GM12865 (cell line): ENCODE data around the gene PI4K2B.
A peak's percentile ranks its signal among the peaks of the same experiment; 100 is the strongest.
"Not testable (repeated sequence)": the region's sequence is repeated elsewhere in the genome, so short reads cannot be mapped to it uniquely, and the experiment has no call there.

ENCODE experiments used
- DNase-seq: peaks from one replicate; pipeline ENCODE4 v3.0.0; 2010; ENCODE audit warnings: low read depth
- H3K4me3 ChIP-seq: 2 replicates; pipeline ENCODE4 v1.5.1; 2011; ENCODE audit warnings: mild to moderate bottlenecking, low read depth, low read length, control low read depth
- CTCF ChIP-seq: IDR thresholded peaks from 2 replicates; pipeline ENCODE4 v1.5.1; 2011; ENCODE audit warnings: low read length, control low read depth, low read depth, inconsistent platforms; ENCODE audit not compliant: insufficient read depth; ENCODE audit errors: missing control alignments

The PI4K2B gene

GRCh38 chr4:25246680-25247611 lies 13.1 kb downstream of the PI4K2B start:
- no peak for DNase-seq
- no peak overlapping the region for H3K4me3 ChIP-seq
- TF ChIP-seq CTCF = no peak

- not testable (repeated sequence) for DNase-seq, H3K4me3 ChIP-seq
Measured at GRCh38 chr4:25248875-25249274, 15.0 kb downstream of the PI4K2B start.

GRCh38 chr4:25249494-25249893 lies 15.7 kb downstream of the PI4K2B start:
- not testable (repeated sequence) for DNase-seq, H3K4me3 ChIP-seq

- no peak overlapping the region for H3K4me3 ChIP-seq
- no peak for TF ChIP-seq CTCF
- DNase-seq = no peak
Measured at GRCh38 chr4:25252230-25253070, 18.6 kb downstream of the PI4K2B start.

GRCh38 chr4:25253071-25253445 lies 19.2 kb downstream of the PI4K2B start:
- peak; percentile 29 for DNase-seq
- H3K4me3 ChIP-seq = no peak overlapping the region

GRCh38 chr4:25253786-25254185 lies 20.0 kb downstream of the PI4K2B start:
- DNase-seq = not testable (repeated sequence)

More at GRCh38 chr4:25253071-25253445, 19.2 kb downstream of the PI4K2B start:
- TF ChIP-seq CTCF = no peak

GRCh38 chr4:25258980-25259578 lies 25.2 kb downstream of the PI4K2B start:
- no peak overlapping the region for H3K4me3 ChIP-seq
- no peak for DNase-seq
- no peak for TF ChIP-seq CTCF

More at GRCh38 chr4:25253786-25254185, 20.0 kb downstream of the PI4K2B start:
- not testable (repeated sequence) for H3K4me3 ChIP-seq

- TF ChIP-seq CTCF = no peak
- no peak for DNase-seq
- no peak overlapping the region for H3K4me3 ChIP-seq
Measured at GRCh38 chr4:25271866-25272265, 38.0 kb downstream of the PI4K2B start.
